Endothelial cell of umbilical vein (primary cell): ENCODE data around the gene BTN3A1. TPM values are rescaled to one million over a fixed set of nuclear protein-coding genes. Genes with fewer than 3 reads are reported as not detected.

ENCODE experiments used
- BruUV-seq: library from RNA; stranded (reverse); fragments of 400-500 nt; replicated peaks from 2 replicates; lab custom pipeline; 2021; lab: Mats Ljungman, UMichigan
- CTCF ChIA-PET: fragments of 300-600, 350-600 bp; sonication (Branson Sonifier 250); formaldehyde crosslinking; loops from one replicate; lab custom pipeline; 2021; ENCODE audit warnings: antibody characterized with exemption, inconsistent platforms; lab: Charles Lee
- POLR2A ChIA-PET: fragments of 300-600, 350-600 bp; sonication (Branson Sonifier 250); formaldehyde crosslinking; loops from one replicate; lab custom pipeline; 2021; ENCODE audit warnings: antibody characterized with exemption, inconsistent platforms; lab: Charles Lee
- DNase-seq: peaks from one replicate; pipeline ENCODE4 v3.0.0-alpha.2; 2011; ENCODE audit warnings: low read depth, low spot score
- FAIRE-seq: peaks from 2 replicates; lab custom pipeline; 2011; peaks lifted over from hg19 to GRCh38; lab: Jason Lieb, UNC
- H2AFZ ChIP-seq: 2 replicates; pipeline ENCODE4 v1.6.0; 2012; ENCODE audit warnings: low read depth, low read length, control low read depth, inconsistent platforms
- H3K27ac ChIP-seq: 2 replicates; pipeline ENCODE4 v1.5.1; 2011; ENCODE audit warnings: low read depth, mild to moderate bottlenecking, control low read depth, low read length, moderate library complexity; ENCODE audit not compliant: insufficient read depth
- H3K27me3 ChIP-seq, 2 experiments: 2 replicates each; pipeline versions ENCODE4 v1.6.0 to v1.6.1; 2011; ENCODE audit warnings: low read length in 2 of 2, mixed read lengths in 1 of 2; ENCODE audit not compliant: control insufficient read depth in 2 of 2, insufficient read depth in 2 of 2
- H3K36me3 ChIP-seq, 2 experiments: 2 replicates in 1 of 2; 3 replicates in 1 of 2; pipeline ENCODE4 v1.5.1; 2011; ENCODE audit warnings: low read length in 2 of 2, mild to moderate bottlenecking in 1 of 2, moderate library complexity in 1 of 2; ENCODE audit not compliant: control insufficient read depth in 2 of 2, insufficient read depth in 2 of 2; ENCODE audit errors: extremely low read depth in 1 of 2
- H3K4me1 ChIP-seq: 3 replicates; pipeline ENCODE4 v1.5.1; 2011; ENCODE audit warnings: mild to moderate bottlenecking, low read length; ENCODE audit not compliant: control insufficient read depth, insufficient read depth; ENCODE audit errors: extremely low read depth
- H3K4me2 ChIP-seq: 2 replicates; pipeline ENCODE4 v1.6.1; 2011; ENCODE audit warnings: low read length, control low read depth, mixed read lengths; ENCODE audit not compliant: insufficient read depth
- H3K4me3 ChIP-seq, 3 experiments: fragments of 200-600 bp in 1 of 3; sonication (generic), shearing (Covaris generic) in 1 of 3; replicated peaks in 1 of 3; 2 replicates each; pipeline ENCODE4 v1.5.1; 2011 to 2016; ENCODE audit warnings: control low read depth in 3 of 3, low read length in 3 of 3, mild to moderate bottlenecking in 2 of 3, inconsistent platforms in 1 of 3, low read depth in 1 of 3, moderate library complexity in 1 of 3; ENCODE audit not compliant: insufficient read depth in 1 of 3
- H3K79me2 ChIP-seq: 2 replicates; pipeline ENCODE4 v1.6.0; 2012; ENCODE audit warnings: low read length, inconsistent platforms; ENCODE audit not compliant: control insufficient read depth, insufficient read depth
- H3K9ac ChIP-seq: replicated peaks from 2 replicates; pipeline ENCODE3; 2011; ENCODE audit warnings: low read length, control low read depth; ENCODE audit not compliant: insufficient read depth; ENCODE audit errors: extremely low read depth
- H3K9me1 ChIP-seq: replicated peaks from 3 replicates; pipeline ENCODE4 v1.6.0; 2011; ENCODE audit warnings: mild to moderate bottlenecking, low read length; ENCODE audit not compliant: control insufficient read depth, insufficient read depth; ENCODE audit errors: extremely low read depth
- H3K9me3 ChIP-seq: replicated peaks from 2 replicates; pipeline ENCODE4 v1.5.1; 2012; ENCODE audit warnings: low read length, inconsistent platforms; ENCODE audit not compliant: control insufficient read depth, insufficient read depth
- H4K20me1 ChIP-seq: replicated peaks from 2 replicates; pipeline ENCODE3; 2011; ENCODE audit warnings: mild to moderate bottlenecking, low read length; ENCODE audit not compliant: control insufficient read depth, insufficient read depth; ENCODE audit errors: extremely low read depth
- CTCF ChIP-seq, 2 donors: IDR thresholded peaks; 1 replicate in 1 of 2; 2 replicates in 1 of 2; pipeline ENCODE4 v1.5.1; 2011; ENCODE audit warnings: low read length in 2 of 2, mild to moderate bottlenecking in 2 of 2, moderate library complexity in 2 of 2, control low read depth in 1 of 2, inconsistent platforms in 1 of 2, low read depth in 1 of 2; ENCODE audit not compliant: insufficient read depth in 1 of 2; ENCODE audit errors: extremely low read depth in 1 of 2
- EZH2 ChIP-seq: IDR thresholded peaks from 2 replicates; pipeline ENCODE4 v1.6.1; 2012; ENCODE audit warnings: borderline replicate concordance, low read depth, mild to moderate bottlenecking, moderate library complexity, low read length, inconsistent platforms; ENCODE audit not compliant: severe bottlenecking
- FOS ChIP-seq: IDR thresholded peaks from 2 replicates; pipeline ENCODE4 v1.6.1; 2011; ENCODE audit warnings: mild to moderate bottlenecking, low read length, moderate library complexity, borderline replicate concordance; ENCODE audit not compliant: insufficient read depth
- GATA2 ChIP-seq: IDR thresholded peaks from 2 replicates; pipeline ENCODE4 v1.7.0; 2011; ENCODE audit warnings: low read depth, mild to moderate bottlenecking, moderate library complexity, mixed read lengths, low read length; ENCODE audit not compliant: insufficient read length, insufficient read depth
- JUN ChIP-seq: IDR thresholded peaks from 2 replicates; pipeline ENCODE4 v1.6.1; 2011; ENCODE audit warnings: borderline replicate concordance, low read depth; ENCODE audit not compliant: insufficient read length, insufficient read depth
- MAX ChIP-seq: IDR thresholded peaks from 2 replicates; pipeline ENCODE4 v1.6.1; 2011; ENCODE audit not compliant: insufficient read depth, insufficient read length
- MYC ChIP-seq: IDR thresholded peaks from one replicate; pipeline ENCODE4 v1.6.1; 2011; ENCODE audit warnings: mild to moderate bottlenecking, low read depth, low read length
- POLR2A ChIP-seq: IDR thresholded peaks from 2 replicates; pipeline ENCODE4 v1.6.1; 2012; ENCODE audit warnings: low read depth, mild to moderate bottlenecking, control low read depth, low read length
- POLR2AphosphoS5 ChIP-seq: IDR thresholded peaks from 2 replicates; pipeline ENCODE4 v1.6.1; 2012; ENCODE audit warnings: low read depth, mild to moderate bottlenecking, control low read depth, low read length, moderate library complexity; ENCODE audit not compliant: insufficient read depth
- dilution Hi-C: fragments of 300-500 bp; cut with MboI; formaldehyde crosslinking; loops from one replicate; pipeline ENCODE4 v1.15.0; 2019; ENCODE audit warnings: low sequenced_read_pairs; ENCODE audit not compliant: extremely low pct_ligation_motif_present
- intact Hi-C: fragments of 100-400 bp; cut with micrococcal nuclease; formaldehyde crosslinking; loops from one replicate; pipeline ENCODE4 v1.10.0; 2022
- polyA plus RNA-seq, 4 experiments: library from polyadenylated mRNA; depleted of rRNA in 3 of 4; stranded (reverse) in 3 of 4; unstranded in 1 of 4; fragments of >200 nt; gene quantifications; 2 replicates each; pipeline versions ENCODE4 v1.2.1 to v1.2.3, GENCODE V29; 2011 to 2012; ENCODE audit warnings: missing spikeins in 1 of 4
- total RNA-seq: library from RNA; stranded (reverse); gene quantifications from 2 replicates; pipeline ENCODE4 v1.2.3, GENCODE V29; 2021

Gene BTN3A1
- total and polyA plus RNA-seq, 2 donors (not counting 3 experiments of a cell fraction or from before 2014, with no cell fraction given): 7.6 to 12.1 TPM

DNA sequence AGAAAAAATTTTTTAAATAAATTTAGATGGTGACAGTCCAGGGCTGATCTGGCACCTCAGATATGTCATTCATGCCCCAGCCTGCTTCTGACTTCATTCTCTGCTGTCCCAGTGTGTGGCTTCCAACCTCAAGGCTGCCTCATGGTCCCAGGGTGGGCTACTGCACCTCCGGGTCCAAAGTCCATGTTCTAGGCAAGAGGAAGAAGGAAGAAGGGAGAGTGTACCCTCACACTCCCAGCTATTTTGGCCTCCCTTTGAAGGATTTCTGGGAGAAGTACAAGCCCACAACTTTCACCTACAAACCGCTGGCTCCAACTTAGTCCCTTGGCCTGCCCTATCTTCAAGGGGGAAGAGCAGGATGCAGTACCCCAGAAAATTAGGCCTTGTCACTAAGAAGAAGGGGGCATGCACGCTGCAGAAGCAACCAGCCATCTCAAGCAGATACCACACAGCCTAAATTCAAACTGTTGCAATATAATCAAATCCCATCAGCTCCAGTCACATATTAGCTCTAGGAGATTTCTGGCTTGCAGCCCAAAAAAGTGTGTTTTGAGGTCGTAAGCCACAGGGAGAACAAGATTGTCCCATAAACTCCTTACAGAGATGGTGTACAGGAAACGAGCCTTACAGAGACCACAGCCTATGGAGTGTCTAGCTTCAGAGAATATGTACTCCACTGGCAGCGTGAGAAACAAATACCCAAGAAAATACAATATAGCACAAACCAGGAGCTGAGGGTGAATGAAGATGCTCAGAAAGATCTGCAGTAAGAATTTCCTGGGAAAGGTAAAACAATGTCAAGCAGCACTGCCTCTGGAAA, 38.0 kb upstream of the BTN3A1 start:
- no peaks in the 10 kb centered on the region for H3K27me3 ChIP-seq
- DNase-seq: no peak
- intact Hi-C loops (no loop called here), dilution Hi-C loops (no loop called here)
- H3K9me3 ChIP-seq: no peaks in the 10 kb centered on the region
- peak overlapping the region; percentile 99 for H2AFZ ChIP-seq
- no peaks in the 10 kb centered on the region for H3K79me2 ChIP-seq
- no peak for FAIRE-seq
- ChIA-PET POLR2A (no interaction called here), CTCF (interaction anchor here (2.7 kb wide), 1 partner anchor 23 kb away, joined by 13 read pairs; no protein-coding TSS in a partner anchor)
- H3K4me2 ChIP-seq: peak overlapping the region; percentile 100
- H4K20me1 ChIP-seq: no peaks in the 10 kb centered on the region
- H3K9me1 ChIP-seq: no peaks in the 10 kb centered on the region
- H3K9ac ChIP-seq: peak overlapping the region; percentile 83
- no peak for TF ChIP-seq POLR2A
- TF ChIP-seq EZH2: no peak
- TF ChIP-seq GATA2: no peak
- no peak for TF ChIP-seq MAX
- no peak for TF ChIP-seq POLR2AphosphoS5
- TF ChIP-seq FOS: no peak
- no peak for TF ChIP-seq MYC
- TF ChIP-seq CTCF (IDR thresholded peaks at IDR 0.05; ENCODE audit: extremely low read depth in 1 of 2, insufficient read depth in 1 of 2, low read depth in 1 of 2, low read length in 2 of 2): no peak
- no peak for TF ChIP-seq JUN
- H3K27ac ChIP-seq: peak overlapping the region; percentile 69
- no peaks in the 10 kb centered on the region for H3K36me3 ChIP-seq
- BruUV-seq: no TSS peak
- peak overlapping the region; percentile 62 to 93 (median 75) for H3K4me3 ChIP-seq
- peaks cover 9% of the 10 kb centered on the region for H3K4me1 ChIP-seq
